ENCODE data around the gene FTO. TPM values are rescaled to one million over a fixed set of nuclear protein-coding genes. Genes with fewer than 3 reads are reported as not detected.

FTO gene
- polyA plus RNA-seq, 3 donors: 16.8 to 51.0 (median 37.7) TPM

DNA sequence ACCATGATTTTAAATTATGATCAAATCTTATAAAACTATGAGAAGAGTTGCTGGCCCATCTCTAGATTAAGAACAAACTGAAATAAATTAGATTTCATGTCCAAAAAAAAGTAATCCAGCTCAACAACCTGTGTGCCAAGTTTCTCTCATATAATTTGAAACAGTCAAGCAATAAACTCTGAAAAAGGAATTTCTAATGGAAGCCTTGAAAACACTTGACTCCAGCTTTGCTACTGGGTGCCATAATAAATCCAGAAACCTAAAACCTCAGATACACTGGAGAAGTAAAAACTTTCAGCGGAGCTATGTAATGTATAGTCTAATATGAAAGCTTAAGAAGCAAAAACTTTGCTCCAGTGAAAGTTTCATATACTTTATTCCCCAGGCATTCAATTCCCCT, 25.8 kb upstream of the FTO start:
- no peaks in the 10 kb centered on the region for H3K36me3 ChIP-seq (replicated peaks in 1 of 2; ENCODE audit: control insufficient read depth in 1 of 2, insufficient read depth in 2 of 2, low read length in 2 of 2)
- no peak overlapping the region for H2AFZ ChIP-seq (ENCODE audit: insufficient read depth, low read depth, low read length, poor library complexity, severe bottlenecking)
- H3K9me3 Mint-ChIP-seq: no peaks in the 10 kb centered on the region
- no peak overlapping the region for H3K4me3 ChIP-seq (replicated peaks in 1 of 3; ENCODE audit: low read depth in 2 of 3, low read length in 3 of 3)
- no peaks in the 10 kb centered on the region for H4K20me1 ChIP-seq (ENCODE audit: insufficient read depth, low read length)
- no CpG with 5 or more reads among the region's 1 CpG for WGBS (ENCODE audit: insufficient coverage)
- H3K9ac ChIP-seq (ENCODE audit: insufficient read depth, low read length, poor library complexity, severe bottlenecking): no peak overlapping the region
- no peak overlapping the region for H3K4me3 Mint-ChIP-seq
- H3K27me3 Mint-ChIP-seq (ENCODE audit: low read depth in 3 of 3): peaks cover 0 to 2% (median 1%) of the 10 kb centered on the region in 3 donors
- intact Hi-C loops (cut with micrococcal nuclease): no loop called here
- H3K4me1 ChIP-seq (ENCODE audit: control insufficient read depth in 1 of 2, insufficient read depth in 2 of 2, low read length in 2 of 2): no peaks in the 10 kb centered on the region
- H3K79me2 ChIP-seq (ENCODE audit: insufficient read depth, low read length): no peaks in the 10 kb centered on the region
- no peak for DNase-seq
- H3K36me3 Mint-ChIP-seq: no peaks in the 10 kb centered on the region
- no peak overlapping the region for H3K27ac ChIP-seq (ENCODE audit: low read depth in 1 of 2, low read length in 2 of 2)
- no peak overlapping the region for H3K4me2 ChIP-seq (replicated peaks; ENCODE audit: extremely low read depth, low read length, poor library complexity, severe bottlenecking)
- H3K27me3 ChIP-seq (ENCODE audit: control insufficient read depth in 2 of 2, insufficient read depth in 2 of 2, low read length in 2 of 2): no peaks in the 10 kb centered on the region
- no peaks in the 10 kb centered on the region for H3K9me3 ChIP-seq (replicated peaks in 1 of 2; ENCODE audit: control insufficient read depth in 1 of 2, insufficient read depth in 1 of 2, low read length in 2 of 2)
- H3K27ac Mint-ChIP-seq: no peak overlapping the region
- TF ChIP-seq, protein P1, sequence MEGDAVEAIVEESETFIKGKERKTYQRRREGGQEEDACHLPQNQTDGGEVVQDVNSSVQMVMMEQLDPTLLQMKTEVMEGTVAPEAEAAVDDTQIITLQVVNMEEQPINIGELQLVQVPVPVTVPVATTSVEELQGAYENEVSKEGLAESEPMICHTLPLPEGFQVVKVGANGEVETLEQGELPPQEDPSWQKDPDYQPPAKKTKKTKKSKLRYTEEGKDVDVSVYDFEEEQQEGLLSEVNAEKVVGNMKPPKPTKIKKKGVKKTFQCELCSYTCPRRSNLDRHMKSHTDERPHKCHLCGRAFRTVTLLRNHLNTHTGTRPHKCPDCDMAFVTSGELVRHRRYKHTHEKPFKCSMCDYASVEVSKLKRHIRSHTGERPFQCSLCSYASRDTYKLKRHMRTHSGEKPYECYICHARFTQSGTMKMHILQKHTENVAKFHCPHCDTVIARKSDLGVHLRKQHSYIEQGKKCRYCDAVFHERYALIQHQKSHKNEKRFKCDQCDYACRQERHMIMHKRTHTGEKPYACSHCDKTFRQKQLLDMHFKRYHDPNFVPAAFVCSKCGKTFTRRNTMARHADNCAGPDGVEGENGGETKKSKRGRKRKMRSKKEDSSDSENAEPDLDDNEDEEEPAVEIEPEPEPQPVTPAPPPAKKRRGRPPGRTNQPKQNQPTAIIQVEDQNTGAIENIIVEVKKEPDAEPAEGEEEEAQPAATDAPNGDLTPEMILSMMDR (IDR thresholded peaks at IDR 0.05): no peak
- H3K4me1 Mint-ChIP-seq: no peaks in the 10 kb centered on the region

DNA sequence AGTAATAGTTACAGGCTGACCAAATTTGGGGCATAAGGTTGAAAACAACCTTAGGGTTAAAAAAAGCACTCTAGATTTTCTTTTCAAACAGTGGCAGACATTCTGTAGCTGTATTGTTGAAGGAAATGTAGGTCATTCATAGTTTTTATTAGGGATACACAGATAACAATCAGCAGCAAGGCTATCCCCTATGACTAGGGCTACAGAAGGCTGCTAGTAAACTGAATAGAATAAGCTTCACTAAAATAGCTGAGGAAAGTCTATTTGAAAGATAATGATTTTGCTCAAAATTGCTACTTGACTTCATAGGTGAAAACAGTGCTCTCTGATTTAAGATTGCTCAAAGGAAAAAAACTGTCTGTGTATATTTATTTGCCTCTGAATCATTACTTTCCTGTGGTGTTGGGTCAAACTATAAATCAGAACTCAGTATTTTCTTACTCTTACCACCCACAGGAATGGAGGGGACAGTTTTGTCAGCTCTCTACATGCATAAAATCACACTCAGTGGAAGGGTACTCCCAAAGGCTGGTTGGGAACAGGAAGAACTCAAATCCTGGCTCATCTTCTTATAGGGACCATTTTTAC, 25.1 kb upstream of the FTO start:
- TF ChIP-seq, protein P1 (IDR thresholded peaks at IDR 0.05): no peak
- no peak overlapping the region for H3K4me3 Mint-ChIP-seq
- no peaks in the 10 kb centered on the region for H3K4me1 Mint-ChIP-seq
- Histone ChIP-seq H3K36me3 (replicated peaks in 1 of 2; ENCODE audit: control insufficient read depth in 1 of 2, insufficient read depth in 2 of 2, low read length in 2 of 2) (no peaks in the 10 kb centered on the region), H3K79me2 (ENCODE audit: insufficient read depth, low read length) (no peaks in the 10 kb centered on the region), H2AFZ (ENCODE audit: insufficient read depth, low read depth, low read length, poor library complexity, severe bottlenecking) (no peak overlapping the region), H3K9me3 (replicated peaks in 1 of 2; ENCODE audit: control insufficient read depth in 1 of 2, insufficient read depth in 1 of 2, low read length in 2 of 2) (no peaks in the 10 kb centered on the region), H4K20me1 (ENCODE audit: insufficient read depth, low read length) (no peaks in the 10 kb centered on the region), H3K9ac (ENCODE audit: insufficient read depth, low read length, poor library complexity, severe bottlenecking) (no peak overlapping the region), H3K27me3 (ENCODE audit: control insufficient read depth in 2 of 2, insufficient read depth in 2 of 2, low read length in 2 of 2) (no peaks in the 10 kb centered on the region), H3K4me1 (ENCODE audit: control insufficient read depth in 1 of 2, insufficient read depth in 2 of 2, low read length in 2 of 2) (no peaks in the 10 kb centered on the region), H3K27ac (ENCODE audit: low read depth in 1 of 2, low read length in 2 of 2) (no peak overlapping the region), H3K4me3 (replicated peaks in 1 of 3; ENCODE audit: low read depth in 2 of 3, low read length in 3 of 3) (no peak overlapping the region), H3K4me2 (replicated peaks; ENCODE audit: extremely low read depth, low read length, poor library complexity, severe bottlenecking) (no peak overlapping the region)
- no peak for DNase-seq
- peaks cover 0 to 2% (median 1%) of the 10 kb centered on the region in 3 donors for H3K27me3 Mint-ChIP-seq (ENCODE audit: low read depth in 3 of 3)
- no peaks in the 10 kb centered on the region for H3K36me3 Mint-ChIP-seq
- intact Hi-C loops (cut with micrococcal nuclease): no loop called here
- peaks cover 0 to 1% (median 0%) of the 10 kb centered on the region in 7 donors for H3K9me3 Mint-ChIP-seq
- no peak overlapping the region for H3K27ac Mint-ChIP-seq

Measured in CD14-positive monocyte (primary cell).